ENCODE data around the gene CAPZA1.

DNA sequence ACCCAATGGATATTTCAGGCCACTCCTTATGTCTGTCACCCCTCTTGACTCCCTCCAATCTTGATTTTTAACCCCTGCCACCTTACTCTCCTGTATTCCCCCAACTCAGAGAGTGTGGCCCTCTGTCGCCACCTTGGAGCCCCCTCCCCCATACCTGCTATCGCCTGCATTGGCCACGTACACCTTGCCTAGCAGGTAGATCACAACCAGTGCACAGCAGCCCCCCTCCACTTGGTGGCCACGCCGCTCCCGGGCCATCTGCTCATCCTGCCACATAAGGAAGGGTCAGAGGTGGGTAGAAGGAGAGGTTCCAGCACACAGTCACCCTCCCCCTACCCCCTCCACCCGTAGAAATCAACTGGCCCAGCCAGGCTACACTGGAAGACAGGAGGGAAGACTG lies 92.6 kb downstream of the CAPZA1 start:
- TF ChIP-seq EZH2 (IDR thresholded peaks at IDR 0.05; ENCODE audit: low read length, unreplicated experiment), result no peak
- TF ChIP-seq CTCF (conservative IDR thresholded peaks at IDR 0.05; ENCODE audit: low read depth, low read length), result no peak

All from PC-3 (cell line).